Activated CD4-positive, alpha-beta T cell treated with anti-CD3 and anti-CD28 coated beads, Interleukin-2, amount 50 U/mL, for 16 hours (primary cell): ENCODE results near the gene ZNF385B.

Experiments
- DNase-seq: peaks from one replicate; pipeline ENCODE4 v3.0.0-alpha.2; 2020

The ZNF385B gene

GRCh38 chr2:179578171-179578916, 283.1 kb downstream of the ZNF385B start:
- DNase-seq, result no peak

- no peak for DNase-seq
Observed at GRCh38 chr2:179574061-179574519, 287.3 kb downstream of the ZNF385B start.

- no peak for DNase-seq
Observed at GRCh38 chr2:179572544-179572943, 288.9 kb downstream of the ZNF385B start.

GRCh38 chr2:179571721-179572120, 289.7 kb downstream of the ZNF385B start:
- no peak for DNase-seq

- no peak for DNase-seq
Observed at GRCh38 chr2:179571252-179571651, 290.2 kb downstream of the ZNF385B start.

- no peak for DNase-seq
Observed at GRCh38 chr2:179569831-179570233, 291.6 kb downstream of the ZNF385B start.

GRCh38 chr2:179565807-179566206, 295.6 kb downstream of the ZNF385B start:
- no peak for DNase-seq

GRCh38 chr2:179562330-179562885, 299.0 kb downstream of the ZNF385B start:
- no peak for DNase-seq

- DNase-seq, result no peak
Observed at GRCh38 chr2:179561702-179562101, 299.7 kb downstream of the ZNF385B start.

- DNase-seq, result no peak
Observed at GRCh38 chr2:179560257-179560735, 301.1 kb downstream of the ZNF385B start.

- DNase-seq, result no peak
Observed at GRCh38 chr2:179559108-179559806, 302.2 kb downstream of the ZNF385B start.

GRCh38 chr2:179558010-179558934, 303.1 kb downstream of the ZNF385B start:
- DNase-seq, result no peak

GRCh38 chr2:179556425-179556824, 305.0 kb downstream of the ZNF385B start:
- no peak for DNase-seq

GRCh38 chr2:179555691-179556283, 305.6 kb downstream of the ZNF385B start:
- DNase-seq, result no peak

GRCh38 chr2:179554639-179555386, 306.6 kb downstream of the ZNF385B start:
- no peak for DNase-seq

- DNase-seq, result no peak
Observed at GRCh38 chr2:179553382-179553781, 308.0 kb downstream of the ZNF385B start.

GRCh38 chr2:179551539-179552045, 309.8 kb downstream of the ZNF385B start:
- DNase-seq, result no peak

- no peak for DNase-seq
Observed at GRCh38 chr2:179550849-179551248, 310.6 kb downstream of the ZNF385B start.

GRCh38 chr2:179550214-179550613, 311.2 kb downstream of the ZNF385B start:
- DNase-seq, result no peak

- DNase-seq, result no peak
Observed at GRCh38 chr2:179546656-179547055, 314.8 kb downstream of the ZNF385B start.

- no peak for DNase-seq
Observed at GRCh38 chr2:179545024-179545423, 316.4 kb downstream of the ZNF385B start.
